GM23338 (cell line): ENCODE data around the gene GRM8. TPM values are rescaled to one million over a fixed set of nuclear protein-coding genes. Genes with fewer than 3 reads are reported as not detected.
A peak's percentile ranks its signal among the peaks of the same experiment; 100 is the strongest.

Experiments
- ATAC-seq: fragments of 200-7000 bp; cut with Tn5 transposase; 3 replicates; pipeline ENCODE4 v1.9.1; 2020
- DNase-seq: peaks from one replicate; pipeline ENCODE4 v3.0.0-alpha.2; 2015; ENCODE audit warnings: low spot score
- H2AFZ ChIP-seq: fragments of 200-600 bp; sonication (generic); 2 replicates; pipeline ENCODE4 v1.8.0; 2016; ENCODE audit warnings: antibody characterized with exemption, mild to moderate bottlenecking, moderate library complexity
- H3F3A ChIP-seq: fragments of 200-600 bp; sonication (generic); replicated peaks from 2 replicates; pipeline ENCODE4 v1.8.0; 2017; ENCODE audit warnings: antibody characterized with exemption, mixed run types, low read depth
- H3K27ac ChIP-seq: fragments of 200-600 bp; sonication (generic); 2 replicates; pipeline ENCODE4 v1.6.1; 2016; ENCODE audit warnings: low read depth
- H3K27me3 ChIP-seq: fragments of 200-600 bp; sonication (generic); 2 replicates; pipeline ENCODE4 v1.8.0; 2016; ENCODE audit warnings: mild to moderate bottlenecking, mixed run types, moderate library complexity; ENCODE audit not compliant: insufficient read depth
- H3K36me3 ChIP-seq: fragments of 200-600 bp; sonication (generic); 2 replicates; pipeline ENCODE4 v1.8.0; 2016; ENCODE audit warnings: mild to moderate bottlenecking; ENCODE audit not compliant: insufficient read depth
- H3K4me1 ChIP-seq: fragments of 200-600 bp; sonication (generic); 2 replicates; pipeline ENCODE4 v1.8.0; 2016; ENCODE audit warnings: mild to moderate bottlenecking, moderate library complexity; ENCODE audit not compliant: insufficient read depth
- H3K4me2 ChIP-seq: fragments of 200-600 bp; sonication (generic); 2 replicates; pipeline ENCODE4 v1.7.1; 2017; ENCODE audit warnings: mixed run types
- H3K4me3 ChIP-seq: fragments of 200-600 bp; sonication (generic); 2 replicates; pipeline ENCODE4 v1.6.1; 2016; ENCODE audit warnings: mixed run types
- H3K79me2 ChIP-seq: fragments of 200-600 bp; sonication (generic); replicated peaks from 2 replicates; pipeline ENCODE4 v1.8.0; 2017; ENCODE audit warnings: mild to moderate bottlenecking; ENCODE audit not compliant: insufficient read depth
- H3K9me2 ChIP-seq: fragments of 200-600 bp; sonication (generic); 2 replicates; pipeline ENCODE4 v1.8.0; 2017; ENCODE audit not compliant: insufficient read depth
- H4K20me1 ChIP-seq: fragments of 200-600 bp; sonication (generic); replicated peaks from 2 replicates; pipeline ENCODE4 v1.8.0; 2017; ENCODE audit warnings: mild to moderate bottlenecking; ENCODE audit not compliant: insufficient read depth
- H3K27ac Mint-ChIP-seq: 2 replicates; pipeline ENCODE4 v1.8.0; 2020; ENCODE audit warnings: inconsistent platforms, mild to moderate bottlenecking, moderate library complexity, mixed read lengths
- H3K27me3 Mint-ChIP-seq: 3 replicates; pipeline ENCODE4 v1.8.0; 2022; ENCODE audit warnings: low read depth, mild to moderate bottlenecking, moderate library complexity, mixed read lengths, inconsistent platforms; ENCODE audit not compliant: insufficient read depth, poor library complexity
- H3K36me3 Mint-ChIP-seq: 3 replicates; pipeline ENCODE4 v1.8.0; 2021; ENCODE audit warnings: low read depth, mild to moderate bottlenecking, inconsistent platforms, moderate library complexity, mixed read lengths
- H3K4me1 Mint-ChIP-seq: 3 replicates; pipeline ENCODE4 v1.8.0; 2020; ENCODE audit warnings: mild to moderate bottlenecking, inconsistent platforms, mixed read lengths
- H3K4me3 Mint-ChIP-seq: 3 replicates; pipeline ENCODE4 v1.8.0; 2021; ENCODE audit warnings: moderate library complexity, mild to moderate bottlenecking, inconsistent platforms, mixed read lengths
- H3K9me3 Mint-ChIP-seq: 3 replicates; pipeline ENCODE4 v1.8.0; 2020; ENCODE audit warnings: moderate library complexity, mild to moderate bottlenecking, inconsistent platforms, mixed read lengths
- CTCF ChIP-seq, 2 experiments: fragments of 200-600 bp in 1 of 2; sonication (generic) in 1 of 2; conservative IDR thresholded peaks; 2 replicates each; pipeline versions ENCODE4 v1.5.1 to v1.6.1; 2016 to 2017; ENCODE audit warnings: antibody characterized with exemption in 2 of 2, low read depth in 2 of 2, mild to moderate bottlenecking in 2 of 2, moderate library complexity in 1 of 2
- EZH2phosphoT487 ChIP-seq: fragments of 200-600 bp; sonication (generic); IDR thresholded peaks from one replicate; pipeline ENCODE4 v1.8.1; 2018; ENCODE audit warnings: antibody characterized with exemption; ENCODE audit not compliant: unreplicated experiment
- JUNB ChIP-seq: IDR thresholded peaks from one replicate; pipeline ENCODE4 v1.6.1; 2016; ENCODE audit warnings: antibody characterized with exemption; ENCODE audit not compliant: unreplicated experiment
- REST ChIP-seq: IDR thresholded peaks from one replicate; pipeline ENCODE4 v1.6.1; 2018; ENCODE audit warnings: antibody characterized with exemption; ENCODE audit not compliant: unreplicated experiment
- STAT1 ChIP-seq: IDR thresholded peaks from one replicate; pipeline ENCODE4 v1.6.1; 2016; ENCODE audit warnings: antibody characterized with exemption; ENCODE audit not compliant: unreplicated experiment
- ZNF114 ChIP-seq: fragments of 250-450 bp; sonication (Bioruptor Pico); IDR thresholded peaks from 2 replicates; pipeline ENCODE4 v1.5.0; 2020; ENCODE audit warnings: mild to moderate bottlenecking, moderate library complexity
- ZNF331 ChIP-seq: fragments of 250-450 bp; sonication (Bioruptor Pico); IDR thresholded peaks from 2 replicates; pipeline ENCODE4 v1.5.0; 2020; ENCODE audit warnings: low read depth, mild to moderate bottlenecking, moderate library complexity
- polyA plus RNA-seq: library from polyadenylated mRNA; unstranded; fragments of >200 nt; fragmentation: Nextera tagmentation; extraction: Ambion mirVana; gene quantifications from 2 replicates; pipeline ENCODE4 v1.2.1, GENCODE V29; 2016
- total RNA-seq: library from RNA; depleted of rRNA; stranded (reverse); fragments of >200 nt; shearing (Covaris generic); gene quantifications from 2 replicates; pipeline ENCODE4 v1.2.3, GENCODE V29; 2014

The GRM8 gene
- total and polyA plus RNA-seq, 2 experiments from 2014 or later, result 1.9 to 6.6 TPM

GRCh38 chr7:126608339-126608776, 644.4 kb downstream of the GRM8 start:
- Mint-ChIP-seq H3K36me3 (peaks cover 11% of the 10 kb centered on the region; the same call in 1 of the 3 replicates), H3K27ac (no peak overlapping the region), H3K9me3 (peaks cover 13% of the 10 kb centered on the region; the same call in 2 of the 3 replicates), H3K4me3 (no peak overlapping the region), H3K4me1 (no peaks in the 10 kb centered on the region), H3K27me3 (peaks cover 1% of the 10 kb centered on the region)
- no peaks in the 10 kb centered on the region for H3K79me2 ChIP-seq
- H3F3A ChIP-seq, result no peaks in the 10 kb centered on the region
- no peak for TF ChIP-seq JUNB
- peak; percentile 68 to 75 for TF ChIP-seq CTCF (conservative IDR thresholded peaks at IDR 0.05; ENCODE audit: low read depth in 2 of 2)
- H3K9me2 ChIP-seq, result no peaks in the 10 kb centered on the region
- H3K4me2 ChIP-seq, result no peak overlapping the region
- DNase-seq, result peak; percentile 84
- peak; percentile 98 for ATAC-seq
- 0 out of 2 replicates have a peak overlapping the region, but pooled peaks have one; percentile 48 for H2AFZ ChIP-seq
- no peaks in the 10 kb centered on the region for H3K36me3 ChIP-seq
- no peak overlapping the region for H3K27ac ChIP-seq
- H3K27me3 ChIP-seq, result no peaks in the 10 kb centered on the region
- H3K4me3 ChIP-seq, result no peak overlapping the region
- H3K4me1 ChIP-seq, result no peaks in the 10 kb centered on the region
- no peaks in the 10 kb centered on the region for H4K20me1 ChIP-seq

GRCh38 chr7:126606331-126606730, 646.4 kb downstream of the GRM8 start:
- no peaks in the 10 kb centered on the region for H4K20me1 ChIP-seq
- TF ChIP-seq ZNF114 (CRISPR knock-in tag) (no peak), EZH2phosphoT487 (no peak), STAT1 (no peak), REST (no peak), ZNF331 (no peak)
- H3K4me1 Mint-ChIP-seq, result no peaks in the 10 kb centered on the region
- DNase-seq, result no peak
- no peak overlapping the region for H3K27ac ChIP-seq
- H3K27ac Mint-ChIP-seq, result no peak overlapping the region
- no peaks in the 10 kb centered on the region for H3K36me3 ChIP-seq
- H3K4me2 ChIP-seq, result no peak overlapping the region
- no peak overlapping the region for H2AFZ ChIP-seq
- H3K27me3 Mint-ChIP-seq, result no peaks in the 10 kb centered on the region
- H3K27me3 ChIP-seq, result no peaks in the 10 kb centered on the region
- H3K4me1 ChIP-seq, result no peaks in the 10 kb centered on the region
- no peak overlapping the region for H3K4me3 Mint-ChIP-seq
- no peaks in the 10 kb centered on the region for H3K9me2 ChIP-seq
- no peak overlapping the region for H3K4me3 ChIP-seq
- no peaks in the 10 kb centered on the region for H3K79me2 ChIP-seq
- no peaks in the 10 kb centered on the region for H3K36me3 Mint-ChIP-seq
- ATAC-seq, result no peak
- no peaks in the 10 kb centered on the region for H3F3A ChIP-seq
- H3K9me3 Mint-ChIP-seq, result no peaks in the 10 kb centered on the region
